LNCaP clone FGC (cell line): ENCODE results near the gene UBASH3A.

Experiments
- DNase-seq: peaks from one replicate; pipeline ENCODE4 v3.0.0-alpha.2; 2011; ENCODE audit warnings: low read depth
- H3K4me3 ChIP-seq: 2 replicates; pipeline ENCODE4 v1.5.1; 2011; ENCODE audit warnings: mild to moderate bottlenecking, low read depth, low read length, control low read depth
- TF ChIP-seq, protein P1 (sequence below): IDR thresholded peaks from 2 replicates; pipeline ENCODE4 v1.5.1; 2012; ENCODE audit warnings: mild to moderate bottlenecking; ENCODE audit not compliant: control insufficient read depth, insufficient read depth; ENCODE audit errors: extremely low read depth

Gene UBASH3A

GRCh38 chr21:42390193-42390592 is 13.5 kb upstream of the UBASH3A start:
- no peak overlapping the region for H3K4me3 ChIP-seq
- no peak for DNase-seq
- TF ChIP-seq, protein P1, sequence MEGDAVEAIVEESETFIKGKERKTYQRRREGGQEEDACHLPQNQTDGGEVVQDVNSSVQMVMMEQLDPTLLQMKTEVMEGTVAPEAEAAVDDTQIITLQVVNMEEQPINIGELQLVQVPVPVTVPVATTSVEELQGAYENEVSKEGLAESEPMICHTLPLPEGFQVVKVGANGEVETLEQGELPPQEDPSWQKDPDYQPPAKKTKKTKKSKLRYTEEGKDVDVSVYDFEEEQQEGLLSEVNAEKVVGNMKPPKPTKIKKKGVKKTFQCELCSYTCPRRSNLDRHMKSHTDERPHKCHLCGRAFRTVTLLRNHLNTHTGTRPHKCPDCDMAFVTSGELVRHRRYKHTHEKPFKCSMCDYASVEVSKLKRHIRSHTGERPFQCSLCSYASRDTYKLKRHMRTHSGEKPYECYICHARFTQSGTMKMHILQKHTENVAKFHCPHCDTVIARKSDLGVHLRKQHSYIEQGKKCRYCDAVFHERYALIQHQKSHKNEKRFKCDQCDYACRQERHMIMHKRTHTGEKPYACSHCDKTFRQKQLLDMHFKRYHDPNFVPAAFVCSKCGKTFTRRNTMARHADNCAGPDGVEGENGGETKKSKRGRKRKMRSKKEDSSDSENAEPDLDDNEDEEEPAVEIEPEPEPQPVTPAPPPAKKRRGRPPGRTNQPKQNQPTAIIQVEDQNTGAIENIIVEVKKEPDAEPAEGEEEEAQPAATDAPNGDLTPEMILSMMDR, result no peak

DNA sequence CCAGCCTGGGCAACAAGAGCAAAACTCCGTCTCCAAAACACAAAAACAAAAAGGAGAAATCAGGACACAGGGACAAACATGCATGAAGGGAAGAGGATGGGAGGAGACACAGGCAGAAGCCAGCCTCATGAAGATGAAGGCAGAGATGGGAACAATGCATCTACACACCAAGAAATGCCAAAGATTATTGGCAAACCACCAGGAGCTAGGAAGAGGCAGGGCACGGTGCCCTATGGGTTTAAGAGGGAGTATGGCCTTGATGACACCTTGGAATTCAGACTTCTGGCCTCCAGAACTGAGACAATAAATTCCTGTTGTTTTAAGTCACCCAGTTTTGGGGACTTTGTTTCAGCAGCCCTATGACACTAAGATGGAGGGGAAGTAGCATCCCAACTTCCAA is 13.0 kb upstream of the UBASH3A start:
- no peak overlapping the region for H3K4me3 ChIP-seq
- DNase-seq, result no peak
- TF ChIP-seq, protein P1, result no peak

DNA sequence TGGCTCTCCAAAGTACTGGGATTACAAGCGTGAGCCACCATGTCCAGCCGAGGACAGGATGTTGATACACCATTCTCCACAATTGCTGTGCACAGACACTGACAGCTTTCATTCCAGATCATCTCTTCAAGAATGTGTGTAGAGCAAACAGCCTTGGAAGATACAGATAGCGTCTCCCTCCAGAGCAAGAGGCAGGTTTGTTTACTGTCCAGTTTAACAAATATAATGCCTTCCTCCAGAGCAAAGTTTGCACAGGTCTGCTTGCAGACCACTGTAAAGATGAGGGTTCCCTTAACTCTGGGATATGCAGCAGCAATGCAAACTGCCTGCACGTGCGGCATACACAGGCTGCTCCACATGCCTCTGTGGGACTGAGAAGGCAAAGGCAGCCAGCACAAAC is 12.4 kb upstream of the UBASH3A start:
- H3K4me3 ChIP-seq, result no peak overlapping the region
- TF ChIP-seq, protein P1, result no peak
- no peak for DNase-seq

GRCh38 chr21:42392731-42393442 is 10.8 kb upstream of the UBASH3A start:
- DNase-seq, result no peak
- TF ChIP-seq, protein P1, result no peak
- no peak overlapping the region for H3K4me3 ChIP-seq

- no peak for DNase-seq
- TF ChIP-seq, protein P1, result no peak
- H3K4me3 ChIP-seq, result no peak overlapping the region
These were observed 10.2 kb upstream of the UBASH3A start for GRCh38 chr21:42393443-42393950.

GRCh38 chr21:42395302-42395701 is 8.4 kb upstream of the UBASH3A start:
- TF ChIP-seq, protein P1, result no peak
- H3K4me3 ChIP-seq, result no peak overlapping the region
- no peak for DNase-seq
